Measurements from ENCODE around the gene NPL.

- TF ChIP-seq EZH2phosphoT487 (IDR thresholded peaks at IDR 0.05; ENCODE audit: insufficient read depth, low read depth) (no peak), EZH2 (IDR thresholded peaks at IDR 0.05; ENCODE audit: insufficient read depth, poor library complexity, severe bottlenecking) (no peak)
Observed at GRCh38 chr1:182867861-182868260, 78.3 kb downstream of the NPL start.

Measured in GM23248 (cell line).